ENCODE measurements around the gene ZNF711.
"Not testable (repeated sequence)": the region's sequence is repeated elsewhere in the genome, so short reads cannot be mapped to it uniquely, and the experiment has no call there.

ZNF711 gene

DNA sequence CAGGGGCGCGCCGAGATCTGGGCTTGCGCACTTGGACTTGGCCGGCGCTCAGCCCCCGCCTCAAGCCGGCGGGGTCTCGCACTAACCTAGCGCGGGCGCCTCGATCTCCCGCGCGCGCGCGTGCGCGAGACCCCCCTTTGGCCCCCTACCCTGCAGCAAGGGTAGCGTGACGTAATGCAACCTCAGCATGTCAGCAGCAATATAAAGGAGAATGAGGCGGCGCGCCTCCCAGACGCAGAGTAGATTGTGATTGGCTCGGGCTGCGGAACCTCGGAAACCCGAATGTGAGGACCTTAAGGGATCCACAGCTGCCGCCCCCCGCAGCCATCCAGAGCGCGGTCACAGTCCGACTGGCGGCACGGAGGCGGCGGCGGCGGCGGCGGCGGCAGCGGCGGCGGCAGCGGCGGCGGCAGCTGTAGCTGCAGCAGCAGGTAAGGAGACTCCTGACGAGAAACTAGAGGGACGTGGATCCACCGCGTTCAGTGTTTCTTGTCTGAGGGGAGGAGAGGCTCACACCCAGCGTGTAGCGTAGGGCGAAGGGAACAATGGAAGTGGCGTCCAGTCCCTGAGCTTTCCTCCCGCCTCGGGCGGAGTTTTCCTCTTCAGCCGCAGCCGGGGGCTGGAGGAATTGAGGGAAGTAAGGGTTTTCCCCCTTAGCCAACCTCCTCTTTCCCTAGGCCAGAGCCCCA, at the start of gene ZNF711, which contains the start of gene SATL1:
Gene ZNF711 (plus strand): TSS at position 231 of the 689 bp plus-strand sequence. CDS start 3,582 bp downstream, outside the sequence.
Gene SATL1 (minus strand): TSS at position 19 of the 689 bp plus-strand sequence. CDS start 134,811 bp downstream, outside the sequence.
- FAIRE-seq = no peak

GRCh38 chrX:85196319-85196718, 47.5 kb upstream of the ZNF711 start:
- no peak for FAIRE-seq

DNA sequence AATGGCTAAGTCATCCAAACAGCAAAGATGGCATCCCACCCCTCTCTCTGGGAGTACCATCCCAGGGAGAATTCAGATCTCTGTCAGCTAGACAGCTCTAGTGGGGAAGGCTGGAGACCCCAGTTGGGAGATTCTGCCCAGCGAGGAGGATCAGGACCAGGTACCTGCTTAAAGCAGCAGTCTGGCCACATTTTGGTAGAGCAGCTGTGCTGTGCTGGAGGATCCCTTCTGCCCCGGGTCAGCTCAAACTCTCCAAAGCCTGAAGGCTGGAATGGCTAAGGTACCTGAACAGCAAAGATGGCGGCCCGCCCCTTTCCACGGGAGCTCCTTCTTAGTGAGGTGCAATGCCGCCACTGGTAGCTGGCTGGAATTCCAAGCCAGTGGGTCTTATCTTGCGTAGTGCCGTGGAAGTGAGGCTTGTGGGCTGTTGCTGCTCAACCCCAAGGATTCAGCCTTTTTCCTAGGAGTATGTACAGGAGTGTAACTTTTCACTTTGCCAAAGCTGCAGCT, 40.3 kb upstream of the ZNF711 start:
- no peak for FAIRE-seq

DNA sequence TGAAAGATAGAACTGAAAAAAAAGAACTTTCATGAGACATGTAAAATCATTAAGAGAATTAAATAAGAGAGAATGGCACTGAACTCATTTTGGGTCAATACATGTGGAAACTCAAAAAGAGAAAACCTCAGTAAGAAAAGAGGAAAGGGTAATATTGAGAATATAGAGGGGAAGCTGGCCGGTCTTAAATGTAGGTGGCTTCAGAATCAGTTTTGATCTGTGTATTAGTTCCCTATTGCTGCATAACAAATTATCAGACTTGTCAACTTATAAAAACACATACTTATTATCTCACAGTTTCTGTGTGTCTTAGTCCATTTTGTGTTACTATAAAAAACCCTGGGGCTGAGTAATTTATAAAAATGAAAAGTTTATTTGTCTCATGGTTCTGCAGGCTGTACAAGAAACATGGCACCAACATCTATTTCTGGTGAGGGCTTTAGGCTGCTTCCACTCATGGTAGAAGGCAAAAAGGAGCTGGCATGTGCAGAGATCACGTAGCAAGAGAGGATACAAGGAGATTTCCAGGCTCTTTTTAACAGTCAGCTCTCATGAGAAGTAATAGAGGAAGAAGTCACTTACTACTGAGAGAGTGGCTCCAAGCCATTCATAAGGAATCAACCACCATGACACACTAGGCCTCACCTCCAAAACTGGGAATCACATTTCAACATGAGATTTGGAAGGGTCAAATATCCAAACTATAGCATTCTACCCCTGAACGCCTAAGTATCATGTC, 29.8 kb upstream of the ZNF711 start:
- FAIRE-seq = no peak

DNA sequence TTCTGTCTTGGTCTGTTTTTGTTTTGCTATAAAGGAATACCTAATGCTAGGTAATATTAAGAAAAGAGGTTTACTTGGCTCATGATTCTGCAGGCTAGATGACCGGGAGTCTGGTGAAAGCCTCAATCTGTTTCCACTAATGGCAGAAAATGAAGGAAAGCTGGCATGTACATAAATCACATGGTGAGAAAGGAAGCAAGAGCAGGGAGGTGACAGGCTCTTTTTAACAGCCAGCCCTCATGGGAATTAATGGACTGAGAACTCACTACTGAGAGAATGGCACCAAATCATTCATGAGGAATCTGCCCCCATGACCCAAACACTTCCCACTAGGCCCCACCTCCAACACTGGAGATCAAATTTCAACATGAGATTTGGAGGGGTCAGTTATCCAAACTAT, 27.8 kb upstream of the ZNF711 start:
- no peak for FAIRE-seq

- FAIRE-seq = peak; percentile 36
Observed at GRCh38 chrX:85221361-85221760, 22.4 kb upstream of the ZNF711 start.

GRCh38 chrX:85223359-85223758, 20.4 kb upstream of the ZNF711 start:
- FAIRE-seq = no peak

DNA sequence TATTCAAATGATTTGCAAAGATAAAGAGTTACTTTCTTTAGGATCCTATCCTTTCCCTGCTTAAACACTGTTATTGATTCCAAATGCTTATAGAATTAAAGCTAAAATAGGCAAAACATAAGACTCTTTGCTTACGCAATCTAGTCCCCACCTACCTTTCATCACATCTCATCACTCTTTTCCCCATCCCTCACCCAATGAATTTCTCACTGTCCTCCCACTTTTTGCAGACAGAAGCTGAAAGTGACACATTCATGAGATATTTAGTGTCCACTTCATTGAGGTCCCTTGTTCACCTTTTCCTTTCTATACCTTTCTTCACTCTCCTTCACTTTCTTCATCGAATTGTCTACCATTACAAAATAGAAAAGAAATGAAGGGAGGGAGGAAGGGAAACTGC, 636 bp upstream of the ZNF711 start:
- FAIRE-seq = peak; percentile 30

DNA sequence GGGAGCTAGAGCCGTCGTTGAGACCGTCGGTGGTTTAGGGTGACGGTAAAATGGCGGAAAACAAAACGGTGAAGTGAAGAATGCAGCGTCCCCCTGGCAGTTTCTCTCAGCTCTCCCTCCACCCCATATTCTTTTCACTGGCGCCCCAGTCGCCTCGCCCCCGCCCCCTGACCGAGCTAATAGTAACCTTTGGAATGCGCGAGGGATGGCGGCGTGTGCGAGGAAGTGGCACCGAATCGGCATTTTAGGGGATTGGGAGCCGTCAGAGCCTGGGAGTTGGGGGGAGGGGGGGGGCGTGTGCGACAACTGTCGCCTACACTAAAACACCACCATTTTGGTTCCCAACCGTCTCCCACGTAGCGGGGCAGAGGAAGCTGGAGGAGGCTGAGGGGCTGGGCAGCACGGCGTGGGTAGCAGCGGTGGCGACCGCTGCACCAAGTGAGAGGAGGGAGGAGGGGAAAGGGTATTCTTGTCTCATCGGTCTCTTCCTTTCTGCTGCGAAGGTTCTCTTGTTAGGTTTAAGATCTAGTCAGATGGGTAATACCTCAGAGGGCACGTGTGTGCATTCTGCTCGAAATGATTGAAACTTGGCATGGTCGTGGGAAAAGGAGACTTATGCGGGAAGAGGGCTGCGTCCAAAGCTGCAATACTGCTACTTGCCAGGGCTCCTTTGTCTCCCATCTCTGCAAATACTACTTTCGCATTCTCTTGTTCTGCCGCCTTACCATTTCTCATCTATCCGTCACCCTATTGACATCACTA, 840 bp downstream of the ZNF711 start:
- FAIRE-seq = no peak

GRCh38 chrX:85285286-85285685, 41.5 kb downstream of the ZNF711 start:
- not testable (repeated sequence) for FAIRE-seq

- FAIRE-seq = no peak
Observed at GRCh38 chrX:85288992-85289723, 45.4 kb downstream of the ZNF711 start.

DNA sequence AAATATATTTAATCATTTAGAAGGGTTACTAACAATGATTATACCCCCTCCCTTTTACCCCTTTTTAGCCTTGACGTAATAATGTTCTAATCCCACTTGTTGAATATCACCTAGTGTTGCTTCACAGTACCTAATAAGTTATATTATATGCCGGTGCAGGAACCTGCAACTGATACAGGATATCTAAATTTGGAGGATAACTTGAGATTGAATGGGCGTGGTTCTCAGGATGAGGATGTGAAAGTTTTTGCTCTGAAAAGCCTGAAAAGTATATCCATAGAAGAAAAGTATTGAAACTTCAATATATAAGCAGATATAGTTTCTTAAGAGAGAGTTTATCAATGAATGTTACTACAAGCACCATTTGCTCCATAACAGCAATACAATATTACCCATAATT, 59.8 kb downstream of the ZNF711 start:
- FAIRE-seq = no peak

GRCh38 chrX:85309717-85310116, 65.9 kb downstream of the ZNF711 start:
- no peak for FAIRE-seq

- not testable (repeated sequence) for FAIRE-seq
Observed at GRCh38 chrX:85311348-85311747, 67.6 kb downstream of the ZNF711 start.
